GM06990 (cell line): Measurements from ENCODE around the gene B4GALNT3.
A peak's percentile ranks its signal among the peaks of the same experiment; 100 is the strongest.

Source experiments
- DNase-seq: peaks from one replicate; pipeline ENCODE4 v3.0.0-alpha.2; 2011; ENCODE audit not compliant: insufficient read length; ENCODE audit errors: extremely low read depth
- H3K27me3 ChIP-seq: replicated peaks from 2 replicates; pipeline ENCODE4 v1.6.0; 2011; ENCODE audit warnings: low read length; ENCODE audit not compliant: control insufficient read depth, insufficient read depth
- H3K36me3 ChIP-seq: 2 replicates; pipeline ENCODE4 v1.5.1; 2011; ENCODE audit warnings: low read length; ENCODE audit not compliant: control insufficient read depth, insufficient read depth
- H3K4me3 ChIP-seq: replicated peaks from 2 replicates; pipeline ENCODE4 v1.5.1; 2011; ENCODE audit warnings: low read depth, mild to moderate bottlenecking, control low read depth, low read length
- CTCF ChIP-seq: IDR thresholded peaks from 2 replicates; pipeline ENCODE4 v1.5.1; 2011; ENCODE audit warnings: low read length, control low read depth, mild to moderate bottlenecking, inconsistent platforms; ENCODE audit not compliant: insufficient read depth, poor library complexity, severe bottlenecking

Gene B4GALNT3

DNA sequence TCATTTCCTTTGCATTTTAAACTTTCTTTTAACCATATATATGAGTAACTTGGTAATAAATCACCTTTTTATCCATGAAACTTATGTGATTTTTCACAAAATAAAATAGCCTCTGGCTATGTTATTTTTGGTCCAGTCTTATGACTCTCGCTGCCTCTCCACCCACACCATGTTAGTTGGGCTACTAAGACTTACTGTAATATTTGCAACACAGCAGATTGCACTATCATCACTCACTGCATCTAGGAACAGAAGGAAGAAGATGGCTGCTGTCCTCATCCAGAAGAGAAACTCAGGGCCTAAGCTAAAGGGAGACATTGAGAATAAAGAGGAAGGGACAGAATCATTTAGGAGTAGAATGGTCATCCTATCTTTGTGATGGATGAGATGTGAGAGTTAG, 12.6 kb upstream of the B4GALNT3 start:
- no peak for DNase-seq
- no peak for TF ChIP-seq CTCF
- Histone ChIP-seq H3K36me3 (no peaks in the 10 kb centered on the region), H3K4me3 (no peak overlapping the region), H3K27me3 (no peaks in the 10 kb centered on the region)

GRCh38 chr12:449203-449602, 10.5 kb upstream of the B4GALNT3 start:
- no peak overlapping the region for H3K4me3 ChIP-seq
- no peaks in the 10 kb centered on the region for H3K36me3 ChIP-seq
- no peaks in the 10 kb centered on the region for H3K27me3 ChIP-seq
- TF ChIP-seq CTCF: no peak
- no peak for DNase-seq

DNA sequence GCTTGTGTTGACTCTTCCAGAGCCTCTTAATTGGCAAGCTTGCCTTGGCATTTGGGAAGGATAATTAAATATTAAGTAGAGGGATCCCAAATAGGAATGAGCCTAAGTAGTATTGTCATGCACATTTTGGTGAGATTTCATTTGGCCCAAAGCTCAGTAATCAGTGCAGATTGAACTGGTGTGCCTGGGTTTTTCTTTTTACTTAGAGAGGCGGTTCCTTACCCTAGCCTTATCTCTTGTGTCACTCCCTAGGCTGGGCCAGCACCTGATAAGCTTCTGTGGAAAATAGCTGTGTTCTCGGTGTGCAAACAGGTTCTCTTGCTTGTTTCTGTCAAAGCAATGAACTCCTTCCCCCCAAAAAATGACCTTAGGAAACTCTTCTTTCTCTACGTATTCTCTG, 9.3 kb upstream of the B4GALNT3 start:
- H3K36me3 ChIP-seq: no peaks in the 10 kb centered on the region
- TF ChIP-seq CTCF: no peak
- no peaks in the 10 kb centered on the region for H3K27me3 ChIP-seq
- no peak overlapping the region for H3K4me3 ChIP-seq
- no peak for DNase-seq

GRCh38 chr12:452667-453210, 7.0 kb upstream of the B4GALNT3 start:
- TF ChIP-seq CTCF: peak; percentile 77
- no peaks in the 10 kb centered on the region for H3K36me3 ChIP-seq
- no peaks in the 10 kb centered on the region for H3K27me3 ChIP-seq
- no peak overlapping the region for H3K4me3 ChIP-seq
- DNase-seq: peak; percentile 73

- Histone ChIP-seq H3K4me3 (no peak overlapping the region), H3K36me3 (no peaks in the 10 kb centered on the region), H3K27me3 (no peaks in the 10 kb centered on the region; the same call in 1 of the 2 replicates)
- no peak for TF ChIP-seq CTCF
- no peak for DNase-seq
These were observed 4.9 kb upstream of the B4GALNT3 start for GRCh38 chr12:454833-455232.

DNA sequence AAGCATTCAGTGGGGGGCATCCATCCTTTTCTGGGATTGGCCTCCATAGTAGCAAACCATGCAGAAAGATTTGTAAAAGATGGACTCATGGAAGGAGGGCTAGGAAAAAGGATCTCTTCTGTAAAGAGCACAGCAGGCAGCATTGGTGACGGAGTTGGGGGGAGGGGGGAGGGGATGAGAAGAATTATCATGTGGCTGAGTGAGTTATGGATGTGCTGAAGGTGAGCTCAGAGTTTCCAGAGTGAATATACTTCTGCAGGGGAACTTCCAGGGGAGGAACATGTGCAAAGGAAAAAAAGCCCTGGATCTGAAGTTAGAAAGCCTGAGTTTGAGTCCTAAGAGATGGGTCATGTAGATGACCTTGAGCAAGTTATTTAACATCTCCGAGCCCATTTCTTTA, 3.9 kb upstream of the B4GALNT3 start:
- TF ChIP-seq CTCF: no peak
- Histone ChIP-seq H3K36me3 (no peaks in the 10 kb centered on the region), H3K27me3 (no peaks in the 10 kb centered on the region; the same call in 1 of the 2 replicates), H3K4me3 (no peak overlapping the region)
- DNase-seq: no peak
